PC-9 (cell line): Measurements from ENCODE around the gene CACNA1I. TPM values are rescaled to one million over a fixed set of nuclear protein-coding genes. Genes with fewer than 3 reads are reported as not detected.
"Not testable (repeated sequence)": the region's sequence is repeated elsewhere in the genome, so short reads cannot be mapped to it uniquely, and the experiment has no call there.

ENCODE experiments used
- Bru-seq: library from RNA; stranded (reverse); fragments of 400-500 nt; gene quantifications from one replicate; lab custom pipeline; 2021; lab: Mats Ljungman, UMichigan
- BruChase-seq, 2 experiments: library from RNA; stranded (reverse); fragments of 400-500 nt; gene quantifications; one replicate each; lab custom pipeline; 2021; lab: Mats Ljungman, UMichigan
- BruUV-seq: library from RNA; stranded (reverse); fragments of 400-500 nt; replicated peaks from 2 replicates; lab custom pipeline; 2021; lab: Mats Ljungman, UMichigan
- CTCF ChIA-PET: fragments of 300-600 bp; sonication (Branson Sonifier 250); formaldehyde crosslinking; loops from one replicate; lab custom pipeline; 2022; ENCODE audit warnings: antibody characterized with exemption; lab: Charles Lee
- POLR2A ChIA-PET: fragments of 300-600 bp; sonication (Branson Sonifier 250); formaldehyde crosslinking; loops from one replicate; lab custom pipeline; 2022; ENCODE audit warnings: antibody characterized with exemption; ENCODE audit not compliant: unreplicated experiment; lab: Charles Lee
- DNase-seq, 2 experiments: peaks; one replicate each; pipeline versions ENCODE4 v3.0.0 to v3.0.0-alpha.2; 2015 to 2022; ENCODE audit warnings: mixed read lengths in 1 of 2
- H2AFZ ChIP-seq: fragments of 200-600 bp; sonication (generic); 2 replicates; pipeline ENCODE4 v1.8.1; 2017; ENCODE audit warnings: antibody characterized with exemption
- H3F3A ChIP-seq: fragments of 200-600 bp; sonication (generic); 2 replicates; pipeline ENCODE4 v1.8.1; 2017; ENCODE audit warnings: antibody characterized with exemption, mild to moderate bottlenecking, low read depth; ENCODE audit not compliant: insufficient read depth
- H3K27ac ChIP-seq: fragments of 200-600 bp; sonication (generic); 2 replicates; pipeline ENCODE4 v1.6.1; 2016; ENCODE audit warnings: mixed run types
- H3K27me3 ChIP-seq: fragments of 200-600 bp; sonication (generic); 2 replicates; pipeline ENCODE4 v1.6.1; 2016; ENCODE audit warnings: low read depth, mixed run types; ENCODE audit not compliant: insufficient read depth
- H3K36me3 ChIP-seq: fragments of 200-600 bp; sonication (generic); 2 replicates; pipeline ENCODE4 v1.6.1; 2016; ENCODE audit warnings: low read depth, mixed run types
- H3K4me1 ChIP-seq: fragments of 200-600 bp; sonication (generic); replicated peaks from 2 replicates; pipeline ENCODE4 v1.6.1; 2016; ENCODE audit warnings: mixed run types; ENCODE audit not compliant: insufficient read depth
- H3K4me2 ChIP-seq: fragments of 200-600 bp; sonication (generic); 2 replicates; pipeline ENCODE4 v1.6.1; 2017; ENCODE audit warnings: mixed run types
- H3K4me3 ChIP-seq: fragments of 200-600 bp; sonication (generic); 2 replicates; pipeline ENCODE4 v1.6.1; 2016; ENCODE audit warnings: mixed run types
- H3K79me2 ChIP-seq: fragments of 200-600 bp; sonication (generic); 2 replicates; pipeline ENCODE4 v1.6.1; 2017; ENCODE audit warnings: low read depth, mixed run types
- H3K9me2 ChIP-seq: fragments of 200-600 bp; sonication (generic); 2 replicates; pipeline ENCODE4 v1.8.1; 2017; ENCODE audit warnings: mild to moderate bottlenecking; ENCODE audit not compliant: insufficient read depth
- H3K9me3 ChIP-seq: fragments of 200-600 bp; sonication (generic); 2 replicates; pipeline ENCODE4 v1.8.1; 2016; ENCODE audit warnings: low read depth; ENCODE audit not compliant: insufficient read depth
- H4K20me1 ChIP-seq: fragments of 200-600 bp; sonication (generic); 2 replicates; pipeline ENCODE4 v1.8.1; 2017; ENCODE audit not compliant: insufficient read depth
- CTCF ChIP-seq: fragments of 200-600 bp; sonication (generic); conservative IDR thresholded peaks from 2 replicates; pipeline ENCODE4 v1.6.1; 2017; ENCODE audit warnings: mixed run types, antibody characterized with exemption, mild to moderate bottlenecking, moderate library complexity
- EZH2 ChIP-seq: fragments of 200-600 bp; sonication (generic); IDR thresholded peaks from 2 replicates; pipeline ENCODE4 v1.8.0; 2017; ENCODE audit warnings: antibody characterized with exemption, low read depth
- intact Hi-C: fragments of 100-400 bp; cut with micrococcal nuclease; formaldehyde crosslinking; loops from one replicate; pipeline ENCODE4 v1.10.0; 2022; ENCODE audit not compliant: unreplicated experiment
- long read RNA-seq: library from polyadenylated mRNA; stranded (forward); transcript quantifications from one replicate; pipeline ENCODE4 v2.0.0, GENCODE V29; 2022
- total RNA-seq: library from RNA; stranded (reverse); gene quantifications from 2 replicates; pipeline ENCODE4 v1.2.3, GENCODE V29; 2021

Gene CACNA1I
- total RNA-seq (2.5 and 2.8 TPM in 2 replicates), Bru-seq, nascent RNA (percentile 21 among the genes with signal in this experiment), BruChase-seq, experiment 1, labeled RNA remaining after a 2-hour chase (percentile 24 among the genes with signal in this experiment), BruChase-seq, experiment 2, labeled RNA remaining after a 6-hour chase (percentile 28 among the genes with signal in this experiment)
- long read RNA-seq, partial matches to known transcripts, result 1 of 11 reads
- long read RNA-seq, other reads (novel, unspliced or antisense), result 10 of 11 reads

GRCh38 chr22:39570665-39571064 lies at the start of gene CACNA1I:
Gene CACNA1I, plus strand, starts transcription at chr22:39570753. Its CDS starts 0 bp downstream, at chr22:39570753.
- H3K27me3 ChIP-seq, result no peaks in the 10 kb centered on the region
- no peaks in the 10 kb centered on the region for H3K36me3 ChIP-seq
- H3K4me1 ChIP-seq, result peaks cover 17% of the 10 kb centered on the region
- no peak within 1 kb of the TSS for H3K27ac ChIP-seq
- TF ChIP-seq EZH2 (no peak), CTCF (no peak)
- H3K4me3 ChIP-seq, result no peak within 1 kb of the TSS
- H2AFZ ChIP-seq, result no peak within 1 kb of the TSS
- POLR2A ChIA-PET, result interaction anchor here (0.6 kb wide), 1 partner anchor 64 kb away, joined by 4 read pairs; no protein-coding TSS in a partner anchor
- H3K4me2 ChIP-seq, result no peak within 1 kb of the TSS
- intact Hi-C loops, result no loop called here
- CTCF ChIA-PET, result no interaction called here
- no peaks in the 10 kb centered on the region for H4K20me1 ChIP-seq
- BruUV-seq, result no TSS peak
- H3K79me2 ChIP-seq, result no peaks in the 10 kb centered on the region
- DNase-seq, result no peak
- H3K9me3 ChIP-seq, result no peaks in the 10 kb centered on the region
- H3F3A ChIP-seq, result 0 out of 2 replicates have a peak, but pooled peaks cover 6% of the 10 kb centered on the region
- no peaks in the 10 kb centered on the region for H3K9me2 ChIP-seq

- CTCF ChIA-PET, result interaction anchor here (0.6 kb wide), 2 partner anchors 62 to 503 kb away, joined by 3 to 16 read pairs; no protein-coding TSS in a partner anchor
- Histone ChIP-seq H3K79me2 (peaks cover 53% of the 10 kb centered on the region), H3F3A (peaks cover 87% of the 10 kb centered on the region), H3K27ac (peak overlapping the region; percentile 93), H3K4me1 (peaks cover 31% of the 10 kb centered on the region), H3K4me2 (peak overlapping the region; percentile 88), H3K36me3 (peaks cover 42% of the 10 kb centered on the region), H3K4me3 (peak overlapping the region; percentile 97), H4K20me1 (peaks cover 53% of the 10 kb centered on the region)
- intact Hi-C loops, result loop anchor here (2.0 to 10.0 kb wide), 5 partner anchors 18 to 769 kb away; partner anchors contain the start of genes CBX7, MIEF1, PDGFB and TAB1
- DNase-seq, H3K9me2 ChIP-seq, H3K9me3 ChIP-seq, H2AFZ ChIP-seq, POLR2A ChIA-PET, H3K27me3 ChIP-seq: not testable (repeated sequence)
- BruUV-seq, result TSS peak; percentile 59
Measured at GRCh38 chr22:39521106-39521885, 49.3 kb upstream of the CACNA1I start.

DNA sequence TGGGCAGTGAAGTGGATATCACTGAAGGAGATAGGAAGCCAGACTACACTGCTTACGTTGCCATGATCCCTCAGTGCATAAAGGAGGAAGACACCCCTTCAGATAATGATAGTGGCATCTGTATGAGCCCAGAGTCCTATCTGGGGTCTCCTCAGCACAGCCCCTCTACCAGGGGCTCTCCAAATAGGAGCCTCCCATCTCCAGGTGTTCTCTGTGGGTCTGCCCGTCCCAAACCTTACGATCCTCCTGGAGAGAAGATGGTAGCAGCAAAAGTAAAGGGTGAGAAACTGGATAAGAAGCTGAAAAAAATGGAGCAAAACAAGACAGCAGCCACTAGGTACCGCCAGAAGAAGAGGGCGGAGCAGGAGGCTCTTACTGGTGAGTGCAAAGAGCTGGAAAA lies 48.5 kb upstream of the CACNA1I start:
- H2AFZ ChIP-seq, DNase-seq, H3K27me3 ChIP-seq, BruUV-seq, H3K9me2 ChIP-seq, H3K9me3 ChIP-seq: not testable (repeated sequence)
- H3K27ac ChIP-seq, result peak overlapping the region; percentile 93
- ChIA-PET POLR2A (interaction anchor here (0.5 to 0.6 kb wide), 2 partner anchors 522 to 834 kb away, joined by 3 to 6 read pairs; no protein-coding TSS in a partner anchor), CTCF (interaction anchor here (0.6 to 0.8 kb wide), 2 partner anchors 9 to 63 kb away, joined by 7 to 16 read pairs; no protein-coding TSS in a partner anchor)
- peaks cover 31% of the 10 kb centered on the region for H3K4me1 ChIP-seq
- intact Hi-C loops, result loop anchor here (5.0 to 10.0 kb wide), 3 partner anchors 277 to 770 kb away; partner anchors contain the start of genes CBX7 and PDGFB
- H3K4me2 ChIP-seq, result peak overlapping the region; percentile 88
- peaks cover 53% of the 10 kb centered on the region for H3K79me2 ChIP-seq
- peaks cover 37% of the 10 kb centered on the region for H3K36me3 ChIP-seq
- H3F3A ChIP-seq, result peaks cover 85% of the 10 kb centered on the region
- peak overlapping the region; percentile 97 for H3K4me3 ChIP-seq
- H4K20me1 ChIP-seq, result peaks cover 61% of the 10 kb centered on the region
